ENCODE measurements around the gene NLE1.
"Not testable (repeated sequence)": the region's sequence is repeated elsewhere in the genome, so short reads cannot be mapped to it uniquely, and the experiment has no call there.

The NLE1 gene

DNA sequence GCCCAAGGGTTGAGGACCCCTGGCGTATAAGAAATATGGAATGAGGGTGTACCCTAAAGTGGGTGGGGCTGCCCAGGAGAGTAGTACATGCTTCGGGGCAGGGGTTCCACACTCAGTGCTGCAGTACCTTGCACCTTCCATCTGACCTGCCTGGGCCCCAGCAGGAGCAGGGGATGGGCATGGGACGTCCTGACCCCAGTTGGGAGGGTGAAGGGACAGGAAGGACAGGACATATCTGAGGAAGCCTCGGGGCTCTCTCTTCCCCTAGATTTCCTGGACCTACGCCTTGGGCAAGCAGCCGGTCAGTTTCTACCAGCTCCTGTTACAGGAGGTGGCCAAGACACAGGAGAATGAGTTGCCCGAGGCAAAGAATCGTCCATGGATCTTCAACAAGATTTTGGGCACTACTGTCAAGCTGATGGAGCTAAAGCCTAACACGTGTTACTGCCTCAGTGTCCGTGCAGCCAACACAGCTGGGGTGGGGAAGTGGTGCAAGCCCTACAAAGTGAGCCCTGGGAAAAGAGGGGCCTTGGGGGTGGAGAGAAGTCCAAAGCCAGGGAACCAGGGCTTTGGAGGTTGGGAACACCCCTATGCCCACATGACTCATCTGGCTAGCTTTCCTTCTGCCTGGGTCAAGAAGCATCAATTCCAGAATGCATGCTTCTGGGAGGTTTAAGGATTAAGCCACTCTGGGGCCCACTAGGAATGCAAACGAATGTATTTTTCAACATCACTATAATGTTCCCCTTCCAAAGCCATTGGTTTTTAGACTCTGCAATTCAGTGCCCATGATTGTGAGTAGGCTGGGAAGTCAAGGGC is 12.7 kb downstream of the NLE1 start:
- DNase-seq (ENCODE audit: low read depth): no peak
- no peak overlapping the region for H3K4me3 ChIP-seq (ENCODE audit: low read depth, low read length)
- TF ChIP-seq, protein P1, sequence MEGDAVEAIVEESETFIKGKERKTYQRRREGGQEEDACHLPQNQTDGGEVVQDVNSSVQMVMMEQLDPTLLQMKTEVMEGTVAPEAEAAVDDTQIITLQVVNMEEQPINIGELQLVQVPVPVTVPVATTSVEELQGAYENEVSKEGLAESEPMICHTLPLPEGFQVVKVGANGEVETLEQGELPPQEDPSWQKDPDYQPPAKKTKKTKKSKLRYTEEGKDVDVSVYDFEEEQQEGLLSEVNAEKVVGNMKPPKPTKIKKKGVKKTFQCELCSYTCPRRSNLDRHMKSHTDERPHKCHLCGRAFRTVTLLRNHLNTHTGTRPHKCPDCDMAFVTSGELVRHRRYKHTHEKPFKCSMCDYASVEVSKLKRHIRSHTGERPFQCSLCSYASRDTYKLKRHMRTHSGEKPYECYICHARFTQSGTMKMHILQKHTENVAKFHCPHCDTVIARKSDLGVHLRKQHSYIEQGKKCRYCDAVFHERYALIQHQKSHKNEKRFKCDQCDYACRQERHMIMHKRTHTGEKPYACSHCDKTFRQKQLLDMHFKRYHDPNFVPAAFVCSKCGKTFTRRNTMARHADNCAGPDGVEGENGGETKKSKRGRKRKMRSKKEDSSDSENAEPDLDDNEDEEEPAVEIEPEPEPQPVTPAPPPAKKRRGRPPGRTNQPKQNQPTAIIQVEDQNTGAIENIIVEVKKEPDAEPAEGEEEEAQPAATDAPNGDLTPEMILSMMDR (conservative IDR thresholded peaks at IDR 0.05; ENCODE audit: low read depth, low read length): no peak

DNA sequence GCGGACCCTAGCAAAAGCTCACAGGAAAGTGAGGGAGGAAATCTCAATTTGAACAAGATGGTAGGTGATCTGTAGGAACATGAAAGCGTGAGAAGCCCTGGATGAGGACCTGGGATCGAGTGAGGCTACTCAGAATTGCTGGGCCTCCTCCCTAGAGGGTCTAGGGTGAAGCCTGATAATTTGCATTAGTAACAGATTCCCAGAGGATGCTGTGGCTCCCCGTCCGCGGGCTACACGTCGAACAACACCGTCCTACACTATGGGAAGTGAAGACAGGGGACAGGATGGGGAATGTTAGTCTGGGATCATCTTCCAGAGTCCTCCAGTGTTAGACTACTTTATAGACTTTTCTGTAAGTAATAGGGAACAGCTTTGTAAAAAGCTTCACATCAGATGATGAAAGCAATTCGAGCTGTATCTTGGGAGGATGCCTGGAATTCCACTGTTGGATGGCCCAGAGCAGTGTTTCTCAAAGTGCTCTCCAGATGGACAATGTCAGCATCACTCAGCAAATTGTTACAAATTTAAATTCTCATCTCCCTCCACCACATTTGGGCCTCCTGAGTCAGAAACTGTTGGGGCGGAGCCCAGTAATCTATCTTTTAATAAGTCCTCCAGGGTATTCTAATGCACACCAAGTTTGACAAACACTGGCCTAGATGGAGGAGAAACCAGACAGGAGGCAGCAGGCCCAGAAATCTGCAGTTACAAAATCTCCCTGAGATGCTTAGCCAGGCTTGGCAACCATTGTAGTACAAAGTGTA is 14.2 kb downstream of the NLE1 start:
- TF ChIP-seq, protein P1 (conservative IDR thresholded peaks at IDR 0.05; ENCODE audit: low read depth, low read length): no peak
- H3K4me3 ChIP-seq (ENCODE audit: low read depth, low read length): no peak overlapping the region
- DNase-seq (ENCODE audit: low read depth): peak; percentile 34

DNA sequence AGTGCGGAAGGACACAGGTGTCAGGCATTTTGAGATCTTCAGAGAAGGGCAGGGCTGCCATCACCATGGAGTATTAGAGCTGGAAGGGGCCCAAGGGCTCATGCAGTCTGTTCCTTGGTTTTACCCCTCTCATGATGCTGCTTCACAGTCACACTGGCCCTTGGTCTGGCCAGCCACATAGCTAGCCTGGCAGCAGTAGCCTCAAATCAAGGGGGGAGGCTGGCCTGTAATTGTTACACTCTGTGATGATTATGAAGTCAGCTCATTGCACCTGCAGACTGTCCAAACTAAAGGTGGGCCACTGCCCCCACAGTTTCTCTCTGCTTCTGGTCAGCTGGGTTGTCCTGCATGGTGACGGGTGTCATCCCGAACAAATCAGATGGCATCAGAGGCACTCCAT is 20.8 kb downstream of the NLE1 start, which contains the start of gene FNDC8:
TSS of gene FNDC8 (plus strand) at position 301 of the 400 bp plus-strand sequence. CDS start at position 380, 79 bp downstream.
- TF ChIP-seq, protein P1 (conservative IDR thresholded peaks at IDR 0.05; ENCODE audit: low read depth, low read length): no peak
- no peak within 1 kb of the TSS for H3K4me3 ChIP-seq (ENCODE audit: low read depth, low read length)
- DNase-seq (ENCODE audit: low read depth): no peak

DNA sequence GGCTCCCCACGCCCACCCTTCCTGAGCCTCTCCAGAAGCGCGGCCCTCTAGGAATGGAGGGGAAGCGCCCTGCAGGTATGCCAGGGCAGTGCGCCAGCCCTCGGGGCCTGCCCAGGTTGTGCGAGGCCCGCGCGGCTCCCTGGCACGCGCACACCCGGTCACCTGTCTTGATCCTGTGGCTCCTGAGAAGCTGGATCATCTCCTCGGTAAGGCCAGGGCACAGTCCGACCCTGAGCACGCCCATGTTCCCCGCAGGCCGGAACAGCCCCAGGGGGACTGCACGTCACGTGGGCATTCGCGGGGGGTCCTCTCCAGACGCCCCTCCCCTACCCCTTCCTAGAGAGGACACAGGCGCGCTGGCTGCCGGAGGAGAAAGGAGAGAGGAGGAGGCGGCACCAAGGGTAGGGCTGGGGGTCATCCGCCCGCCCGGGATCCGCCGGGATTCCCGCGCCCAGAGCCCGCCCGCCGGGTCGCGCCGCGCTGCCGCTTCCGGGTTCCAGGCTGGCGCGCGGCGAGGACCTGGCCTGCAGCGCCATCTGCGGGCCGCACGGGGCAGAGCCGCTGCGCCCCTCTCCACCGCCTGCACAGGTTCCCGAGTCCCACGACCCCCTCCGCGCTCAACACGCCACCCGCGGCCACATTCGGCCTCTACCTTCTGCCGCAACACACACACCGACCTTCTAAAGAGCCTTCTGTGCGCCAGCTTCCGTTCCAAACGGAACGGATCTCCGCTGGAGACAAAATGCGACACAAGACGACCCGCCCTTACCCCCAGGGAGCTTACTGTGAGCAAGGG is 22.5 kb downstream of the NLE1 start, which contains the start of gene RAD51D:
TSS of gene RAD51D (minus strand) at position 491 of the 796 bp plus-strand sequence. CDS start at position 244, 247 bp downstream.
- peak within 1 kb of the TSS; percentile 89 for H3K4me3 ChIP-seq (ENCODE audit: low read depth, low read length)
- TF ChIP-seq, protein P1 (conservative IDR thresholded peaks at IDR 0.05; ENCODE audit: low read depth, low read length): peak; percentile 67
- peak; percentile 66 for DNase-seq (ENCODE audit: low read depth)

DNA sequence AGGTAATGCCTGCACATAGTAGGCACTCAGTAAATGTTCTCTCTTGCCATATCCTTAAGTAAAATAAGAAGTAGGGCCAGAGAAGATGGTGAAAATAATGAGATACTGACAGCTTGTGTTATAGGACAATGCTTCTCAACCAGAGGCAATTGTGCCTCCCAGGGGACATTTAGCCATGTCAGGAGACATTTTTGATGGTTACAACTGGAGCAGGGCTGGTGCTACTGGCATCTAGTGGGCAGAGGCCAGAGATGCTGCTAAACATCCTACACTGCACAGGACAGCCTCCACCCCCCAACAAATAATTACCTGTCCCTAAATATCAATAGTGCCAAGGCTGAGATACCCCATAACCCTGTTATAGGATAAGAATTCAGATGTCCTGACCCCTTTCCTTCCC is 24.1 kb downstream of the NLE1 start:
- no peak overlapping the region for H3K4me3 ChIP-seq (ENCODE audit: low read depth, low read length)
- TF ChIP-seq, protein P1 (conservative IDR thresholded peaks at IDR 0.05; ENCODE audit: low read depth, low read length): peak; percentile 51
- DNase-seq (ENCODE audit: low read depth): peak; percentile 55

DNA sequence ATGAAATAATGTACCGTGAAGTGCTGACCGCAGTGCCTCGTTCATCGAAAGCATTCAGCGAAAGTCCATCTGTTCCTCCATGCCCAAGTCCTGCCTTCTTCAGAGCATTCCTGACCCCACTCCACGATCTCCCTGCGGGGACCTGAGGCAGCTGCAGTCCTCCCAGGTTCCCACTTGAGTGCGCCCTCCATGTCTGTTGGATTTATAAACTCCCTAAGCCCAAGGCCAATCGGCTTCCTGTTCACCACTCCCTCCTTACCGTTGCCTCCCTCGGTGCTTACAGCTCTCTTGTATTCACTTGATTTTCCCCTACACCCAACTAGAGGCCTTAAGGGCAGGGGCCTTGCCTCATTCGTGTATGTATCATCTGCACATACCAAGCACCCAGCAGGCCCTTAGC is 25.3 kb downstream of the NLE1 start:
- H3K4me3 ChIP-seq (ENCODE audit: low read depth, low read length): no peak overlapping the region
- DNase-seq (ENCODE audit: low read depth): peak; percentile 32
- TF ChIP-seq, protein P1 (conservative IDR thresholded peaks at IDR 0.05; ENCODE audit: low read depth, low read length): no peak

DNA sequence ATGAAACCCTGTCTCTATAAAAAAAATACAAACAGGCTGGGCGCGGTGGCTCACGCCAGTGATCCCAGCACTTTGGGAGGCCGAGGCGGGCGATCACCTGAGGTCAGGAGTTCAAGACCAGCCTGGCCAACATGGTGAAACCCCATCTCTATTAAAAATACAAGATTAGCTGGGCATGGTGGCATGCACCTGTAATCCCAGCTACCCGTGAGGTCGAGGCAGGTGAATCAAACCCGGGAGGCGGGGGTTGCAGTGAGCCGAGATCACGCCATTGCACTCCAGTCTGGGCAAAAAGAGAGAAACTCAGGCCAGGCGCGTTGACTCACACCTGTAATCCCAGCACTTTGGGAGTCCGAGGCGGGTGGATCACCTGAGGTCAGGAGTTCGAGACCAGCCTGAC is 31.3 kb downstream of the NLE1 start:
- not testable (repeated sequence) for H3K4me3 ChIP-seq (ENCODE audit: low read depth, low read length); DNase-seq (ENCODE audit: low read depth)

All from choroid plexus epithelial cell (primary cell).